ENCODE results near the gene HAPSTR1.

HAPSTR1 gene

DNA sequence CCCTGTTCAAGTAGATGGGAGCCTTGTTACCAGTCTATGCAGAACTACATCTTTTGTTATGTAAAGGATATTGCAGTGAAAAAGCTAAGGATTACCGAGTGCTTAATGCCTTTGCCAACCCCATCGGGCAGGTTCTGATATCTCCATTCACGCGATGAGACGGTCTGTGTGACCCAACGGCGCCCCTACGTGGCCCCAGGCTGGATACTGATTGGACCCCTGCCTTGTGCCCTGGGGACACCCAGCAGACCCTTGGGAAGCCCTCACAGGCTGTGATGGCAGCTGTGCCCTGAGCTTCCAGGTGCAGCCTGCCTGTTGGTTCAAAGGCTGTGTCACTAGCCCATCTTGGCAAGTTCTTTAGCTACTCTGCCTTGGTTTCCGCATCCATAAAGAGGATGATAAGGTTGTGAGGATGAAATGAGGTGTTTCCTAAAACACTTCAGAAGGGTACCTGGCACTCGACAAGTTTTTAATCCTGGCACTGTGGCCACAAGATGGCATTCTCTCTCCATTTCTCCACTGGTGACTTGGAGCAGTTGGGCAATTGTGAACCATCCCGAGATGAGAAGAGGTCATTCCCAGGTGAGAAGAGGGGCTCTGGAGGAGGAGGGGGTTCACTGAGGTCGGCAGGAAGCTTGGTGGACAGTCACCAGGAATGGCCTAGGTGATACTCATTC lies 33.6 kb downstream of the HAPSTR1 start:
- no peak for DNase-seq

DNA sequence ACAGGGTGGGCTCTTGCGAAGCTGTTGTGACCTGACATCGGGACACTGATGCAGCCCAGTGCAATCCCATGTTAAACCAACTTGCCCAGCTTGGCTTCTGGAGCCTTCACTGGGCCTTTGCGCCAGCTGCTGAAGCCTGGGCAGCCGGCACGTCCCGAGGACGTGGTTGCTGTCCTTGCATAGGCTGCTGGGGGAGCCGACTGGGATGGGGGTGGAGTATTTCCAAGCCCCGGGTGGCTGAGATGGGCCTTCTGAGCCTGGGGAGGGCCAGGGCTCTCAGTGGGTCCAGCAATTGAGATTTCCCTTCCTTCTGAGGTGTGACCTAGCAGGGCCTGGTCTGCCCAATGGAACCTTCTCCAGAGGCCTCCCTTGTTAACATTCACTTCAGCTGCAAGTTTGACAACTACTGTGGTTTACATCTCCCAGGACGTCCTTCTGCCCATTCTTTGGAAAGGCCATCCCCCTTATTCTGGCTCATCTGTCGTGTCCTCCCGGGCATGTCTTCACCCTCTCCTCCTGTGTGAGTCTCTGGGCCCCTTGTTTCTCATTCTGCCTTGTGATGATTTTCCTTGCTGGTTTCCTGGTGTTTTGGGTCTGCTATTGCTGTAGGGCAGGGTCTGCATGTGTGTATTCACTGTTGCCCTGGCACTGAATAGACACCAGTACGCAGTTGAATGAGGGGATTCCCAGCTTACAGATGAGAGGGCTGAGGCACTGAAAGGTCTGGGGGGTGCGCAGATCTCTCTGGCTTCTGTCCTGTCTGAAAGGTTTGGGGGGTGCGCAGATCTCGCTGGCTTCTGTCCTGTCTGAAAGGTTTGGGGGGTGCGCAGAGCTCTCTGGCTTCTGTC lies 34.4 kb downstream of the HAPSTR1 start:
- DNase-seq, result no peak

DNA sequence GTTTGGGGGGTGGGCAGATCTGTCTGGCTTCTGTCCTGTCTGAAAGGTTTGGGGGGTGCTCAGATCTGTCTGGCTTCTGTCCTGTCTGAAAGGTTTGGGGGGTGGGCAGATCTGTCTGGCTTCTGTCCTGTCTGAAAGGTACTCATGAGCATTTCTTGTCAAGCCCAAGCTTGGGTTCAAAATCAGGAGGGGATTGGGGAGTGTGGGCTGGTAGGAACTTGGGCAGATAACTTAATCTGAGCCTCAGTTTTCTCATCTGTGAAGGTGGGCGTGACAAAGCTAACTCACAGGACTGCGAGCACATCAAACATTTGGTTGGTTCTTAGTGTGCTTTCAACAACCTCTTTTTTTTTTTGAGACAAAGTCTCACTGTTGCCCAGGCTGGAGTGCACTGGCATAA lies 35.2 kb downstream of the HAPSTR1 start:
- no peak for DNase-seq

DNA sequence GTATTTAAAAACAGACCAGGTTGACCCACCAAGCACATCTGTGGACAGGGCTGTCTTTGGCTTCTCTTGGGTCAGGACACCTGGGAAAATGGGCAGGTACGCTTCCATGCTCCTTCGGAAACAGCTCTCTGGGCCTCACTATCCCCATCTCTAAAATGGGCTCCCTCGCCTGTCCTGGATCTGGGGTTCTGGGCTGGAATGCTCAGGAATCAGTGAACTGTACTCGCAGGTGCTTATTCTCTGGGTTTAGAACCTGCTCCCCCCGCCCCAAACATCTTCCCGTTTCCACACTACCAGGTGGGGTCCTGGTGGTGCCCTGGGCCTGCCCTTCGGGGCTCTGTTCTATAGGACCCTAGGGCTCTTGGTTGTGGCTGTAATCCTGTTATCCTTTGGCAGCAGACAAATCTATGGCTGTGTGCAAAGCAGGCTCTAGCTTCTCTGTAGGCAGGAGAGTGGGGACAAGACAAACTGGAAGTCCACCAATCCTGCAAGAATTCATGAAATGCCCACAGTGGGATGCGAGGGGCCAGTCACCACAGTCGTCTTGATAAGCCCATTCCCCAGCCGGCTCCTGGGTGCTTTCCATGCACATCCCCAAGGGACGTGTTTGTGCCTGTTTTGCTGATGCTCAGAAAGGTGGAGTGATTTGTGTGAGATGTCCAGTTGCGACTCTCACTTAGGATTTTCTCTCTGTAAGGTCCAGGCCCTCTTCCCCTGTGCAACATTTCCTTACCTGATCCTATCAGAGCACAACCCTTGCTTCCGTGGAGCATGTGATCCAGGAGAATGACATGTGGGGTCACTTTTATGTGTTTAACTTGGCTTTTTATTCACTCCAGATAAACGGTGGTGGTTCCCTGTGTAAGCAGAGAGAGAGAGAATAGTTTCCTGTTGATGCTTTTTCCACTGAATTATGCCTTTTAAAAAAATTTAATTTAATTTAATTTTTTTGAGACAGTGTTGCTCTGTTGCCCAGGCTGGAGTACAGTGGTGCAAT lies 37.2 kb downstream of the HAPSTR1 start:
- no peak for DNase-seq

DNA sequence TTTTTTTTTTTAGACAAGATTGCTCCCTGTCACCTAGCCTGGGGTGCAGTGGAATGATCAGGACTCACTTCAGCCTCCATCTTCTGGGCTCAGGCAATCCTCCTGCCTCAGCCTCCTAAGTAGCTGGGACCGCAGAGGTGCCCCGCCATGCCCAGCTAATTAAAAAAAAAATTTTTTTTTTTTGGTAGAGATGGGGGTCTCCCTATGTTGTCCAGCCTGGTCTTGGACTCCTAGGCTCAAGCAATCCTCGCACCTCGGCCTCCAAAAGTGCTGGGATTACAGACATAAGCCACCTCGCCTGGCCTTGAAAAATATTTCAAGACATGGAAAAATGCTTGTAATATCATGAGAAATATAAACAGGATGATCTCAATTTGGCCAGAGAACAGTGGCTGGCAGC lies 42.9 kb downstream of the HAPSTR1 start:
- no peak for DNase-seq

DNA sequence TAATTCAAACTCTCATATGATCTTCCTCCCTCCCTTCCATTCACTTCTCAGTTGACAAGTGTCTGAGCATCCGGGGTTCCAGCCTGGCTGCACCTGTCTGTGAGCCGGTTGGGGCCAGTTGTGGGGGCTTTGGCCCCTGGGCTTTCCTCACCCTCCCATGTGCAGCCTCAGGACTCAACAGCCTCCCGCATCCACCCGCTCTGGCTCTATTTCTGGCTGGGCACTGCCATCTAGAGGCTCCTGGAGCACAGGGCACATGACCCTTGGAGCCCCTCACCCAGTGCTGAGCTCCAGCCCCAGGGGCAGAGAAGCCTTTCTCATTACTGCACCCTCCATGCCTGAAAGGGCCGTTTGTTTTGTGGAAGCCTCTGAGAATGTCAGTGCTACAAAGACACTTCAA lies 43.3 kb downstream of the HAPSTR1 start:
- peak; percentile 37 for DNase-seq

DNA sequence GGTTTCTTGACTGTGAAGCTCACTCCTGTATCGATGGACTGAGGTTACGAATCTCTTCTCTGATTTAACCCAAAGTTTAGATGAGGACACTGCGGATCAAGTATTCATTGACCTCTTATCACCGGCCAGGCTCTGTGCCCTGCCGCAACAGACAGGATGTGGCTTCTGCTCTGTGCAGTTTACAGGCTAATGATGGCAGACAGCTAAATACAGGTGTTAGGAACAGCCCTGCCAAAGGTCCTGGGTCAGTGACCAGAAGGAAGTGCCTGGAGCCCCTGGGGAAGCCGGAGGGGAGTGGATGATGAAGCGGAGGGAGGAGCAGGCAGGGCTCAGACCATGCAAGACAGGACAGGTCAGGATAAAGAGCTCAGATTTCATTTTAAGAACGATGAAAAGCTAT lies 44.4 kb downstream of the HAPSTR1 start:
- DNase-seq, result no peak

DNA sequence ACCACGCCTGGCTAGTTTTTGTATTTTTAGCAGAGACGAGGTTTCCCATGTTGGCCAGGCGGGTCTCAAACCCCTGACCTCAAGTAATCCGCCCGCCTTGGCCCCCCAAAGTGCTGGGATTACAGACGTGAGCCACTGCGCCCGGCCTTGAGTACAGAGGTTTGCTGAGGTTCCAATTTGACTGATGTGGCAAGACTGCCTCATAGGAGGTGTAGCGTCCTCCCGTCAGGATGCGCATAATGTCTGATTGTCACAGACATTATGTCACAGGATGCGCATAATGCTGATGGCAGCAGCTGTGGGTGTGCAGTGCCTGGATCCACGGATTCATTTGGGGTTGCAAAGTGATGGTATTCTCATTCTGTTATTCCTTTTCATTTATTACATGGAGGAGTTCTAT lies 45.2 kb downstream of the HAPSTR1 start:
- no peak for DNase-seq

DNA sequence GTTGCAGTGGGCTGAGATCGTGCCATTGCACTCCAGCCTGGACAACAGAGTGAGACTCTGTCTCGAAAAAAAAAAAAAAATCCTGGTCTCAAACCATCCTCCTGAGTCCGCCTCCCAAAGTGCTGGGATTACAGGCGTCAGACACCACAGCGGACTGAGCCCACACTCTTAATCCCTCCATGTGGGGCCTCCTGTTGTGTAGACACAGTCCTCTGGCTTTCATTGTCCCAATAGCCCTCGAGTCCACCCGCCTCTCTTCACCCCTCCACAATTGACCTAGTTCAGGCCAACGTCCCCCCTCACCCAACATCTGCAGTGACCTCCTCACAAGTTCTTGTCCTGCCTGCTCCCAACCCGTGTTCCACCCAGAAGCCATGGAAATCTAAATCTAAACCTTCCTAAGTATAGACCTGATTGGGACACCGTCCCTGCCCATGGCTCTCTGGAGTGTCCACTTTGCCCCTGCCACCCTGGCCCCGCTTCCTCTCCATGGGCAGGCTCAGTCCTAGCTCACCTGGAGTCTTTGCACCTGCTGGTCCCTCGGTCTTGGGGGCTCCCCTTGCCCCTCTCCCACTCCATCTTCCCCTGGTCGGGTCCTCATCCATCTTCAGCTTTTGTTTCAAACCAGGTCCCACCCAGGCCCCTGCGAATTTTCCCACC lies 46.7 kb downstream of the HAPSTR1 start:
- no peak for DNase-seq

DNA sequence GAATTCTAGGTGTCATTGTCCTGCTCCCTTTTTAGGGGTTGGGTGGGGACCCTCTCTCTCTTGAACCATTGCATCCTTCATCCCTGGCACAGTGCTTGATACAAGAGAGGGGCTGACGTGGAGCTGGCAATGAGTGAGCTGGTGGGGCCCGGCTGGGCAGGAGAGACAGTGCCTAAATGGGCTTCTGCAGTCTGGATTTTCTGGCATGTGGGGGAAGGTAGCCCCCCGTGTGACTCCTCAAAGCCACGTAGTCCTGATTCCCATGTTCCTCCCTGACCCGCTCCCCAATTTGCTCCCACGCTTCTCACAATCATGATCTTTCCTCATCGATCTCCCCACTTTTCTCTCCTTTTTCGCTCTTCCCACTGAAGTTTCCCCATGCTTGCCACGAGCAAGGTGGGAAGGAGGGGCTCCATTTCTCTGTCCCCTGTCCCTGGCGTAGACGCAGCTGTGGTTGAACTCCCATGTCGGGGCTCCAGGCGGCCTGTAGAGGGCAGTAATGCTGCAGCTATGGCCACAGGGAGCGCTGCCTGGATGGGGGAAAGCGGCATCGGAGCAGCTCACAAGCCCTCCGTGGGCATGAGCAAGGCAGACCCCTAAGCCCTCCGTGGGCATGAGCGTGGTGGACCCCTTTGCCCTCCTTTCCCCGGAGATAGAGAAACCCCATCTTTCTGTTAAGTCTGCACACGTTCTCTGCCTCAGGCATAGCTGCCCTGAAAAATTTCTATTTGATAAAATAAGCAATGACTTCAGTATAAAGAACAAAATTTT lies 47.5 kb downstream of the HAPSTR1 start:
- peak; percentile 11 for DNase-seq

DNA sequence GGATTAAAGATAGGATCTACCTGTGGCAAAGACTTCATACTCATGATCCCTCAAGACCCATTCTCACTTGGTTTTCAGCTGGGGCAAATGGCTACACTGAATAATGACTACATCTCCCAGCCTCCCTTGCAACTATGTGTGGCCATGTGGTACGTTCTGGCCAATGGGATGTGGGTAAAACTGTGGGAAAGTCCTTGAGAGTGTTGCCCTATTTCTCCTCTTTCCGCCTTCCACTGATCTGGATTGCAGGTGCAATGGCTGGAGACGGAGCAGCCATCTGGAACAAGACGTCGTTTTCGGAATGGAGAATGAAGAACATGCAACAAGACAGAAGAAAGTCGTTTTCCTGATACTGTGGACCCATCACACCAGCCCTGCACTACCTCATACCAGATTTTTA lies 48.5 kb downstream of the HAPSTR1 start:
- no peak for DNase-seq
